ENCODE measurements around the gene ITGA11.

- no peak for TF ChIP-seq ZFP3 (CRISPR knock-in tag; IDR thresholded peaks at IDR 0.05)
- TF ChIP-seq RARB (CRISPR knock-in tag; IDR thresholded peaks at IDR 0.05): no peak
- no peak for TF ChIP-seq ZNF70 (CRISPR knock-in tag; IDR thresholded peaks at IDR 0.05)
- TF ChIP-seq CSDC2 (CRISPR knock-in tag; IDR thresholded peaks at IDR 0.05): no peak
- TF ChIP-seq ZNF565 (CRISPR knock-in tag; conservative IDR thresholded peaks at IDR 0.05; ENCODE audit: low read depth): no peak
- TF ChIP-seq TCF4 (CRISPR knock-in tag; IDR thresholded peaks at IDR 0.05; ENCODE audit: borderline replicate concordance): no peak
- TF ChIP-seq ISL1 (CRISPR knock-in tag; IDR thresholded peaks at IDR 0.05): no peak
- no peak for TF ChIP-seq PPARA (CRISPR knock-in tag; IDR thresholded peaks at IDR 0.05; ENCODE audit: borderline replicate concordance)
Measured at GRCh38 chr15:68444336-68444735, 12.4 kb upstream of the ITGA11 start.

All from SK-N-SH treated with all-trans-retinoic acid at 6 μM for 48 hours (cell line).